GM18520 (cell line): ENCODE measurements around the gene KLHL36.
"Not testable (repeated sequence)": the region's sequence is repeated elsewhere in the genome, so short reads cannot be mapped to it uniquely, and the experiment has no call there.

ENCODE experiments used
- ATAC-seq: cut with Tn5 transposase; IDR thresholded peaks from one replicate; pipeline ENCODE4 v1.9.1; 2021; ENCODE audit not compliant: unreplicated experiment

KLHL36 gene

DNA sequence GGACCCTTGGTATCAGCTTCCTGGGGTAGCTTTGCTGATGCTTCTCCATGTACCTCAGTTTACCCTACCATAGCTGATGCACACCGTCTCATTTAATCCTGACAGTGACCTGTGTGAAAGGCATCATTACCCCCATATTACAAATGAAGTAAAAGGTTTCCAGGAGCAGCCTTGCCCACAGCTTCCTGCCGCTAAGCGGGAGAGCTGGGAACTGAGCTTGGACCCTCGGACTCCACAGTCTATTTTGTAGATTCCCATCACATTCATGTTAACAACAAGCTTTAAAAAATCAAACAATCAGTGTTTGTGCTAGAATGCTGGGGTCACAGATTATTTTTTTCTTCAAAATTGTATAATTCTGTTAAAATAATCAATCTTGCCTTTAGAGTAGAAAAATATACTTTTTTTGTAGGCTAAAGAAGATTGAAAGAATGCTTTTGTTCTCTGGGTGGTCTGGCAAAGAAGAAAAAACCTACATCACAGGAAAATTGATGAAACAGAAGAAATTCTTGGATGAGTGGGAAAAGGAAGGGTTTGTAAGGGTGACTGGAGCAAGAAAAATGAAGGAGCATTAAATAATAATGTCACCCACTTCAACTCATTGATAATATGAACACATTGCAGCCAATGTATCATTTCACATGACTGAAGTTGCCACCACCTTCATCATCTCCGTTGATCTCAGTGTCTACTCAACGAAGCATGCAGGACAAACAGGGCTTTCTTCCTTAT, 41.9 kb downstream of the KLHL36 start:
- ATAC-seq: no peak

DNA sequence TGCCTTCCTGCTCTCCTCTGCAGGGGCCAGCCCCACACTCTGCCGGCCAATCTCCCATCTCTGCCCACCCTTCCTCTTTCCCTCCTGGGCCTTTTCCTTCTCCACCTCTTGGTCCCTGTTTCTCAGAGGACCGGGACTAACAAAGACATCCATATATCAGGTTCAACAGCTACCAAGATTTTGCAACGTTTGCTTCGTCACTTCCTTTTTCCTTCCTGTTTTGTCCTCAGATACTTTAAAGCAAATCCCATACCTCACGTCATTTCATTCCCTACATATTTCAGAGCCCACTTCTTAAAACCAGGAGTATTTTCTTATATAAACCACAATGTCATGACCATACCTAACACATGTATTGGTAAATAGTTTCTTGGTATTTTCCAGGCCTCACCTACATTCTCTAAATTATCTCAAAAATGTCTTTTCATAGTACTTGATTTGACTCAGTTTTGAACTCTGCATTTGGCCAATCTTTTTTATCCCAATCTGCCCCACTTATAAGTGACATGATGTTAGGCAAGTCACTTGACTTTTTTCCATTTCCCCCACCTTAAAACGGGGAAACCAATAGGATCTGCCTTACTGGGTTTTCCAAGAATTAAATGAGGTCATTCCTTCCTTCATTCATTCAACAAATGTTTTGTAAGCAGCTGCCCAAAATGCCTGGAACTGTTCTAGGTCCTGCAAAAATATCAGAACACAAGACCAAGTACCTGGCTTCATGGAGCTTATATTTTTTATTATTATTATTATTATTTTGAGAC, 44.3 kb downstream of the KLHL36 start:
- no peak for ATAC-seq

DNA sequence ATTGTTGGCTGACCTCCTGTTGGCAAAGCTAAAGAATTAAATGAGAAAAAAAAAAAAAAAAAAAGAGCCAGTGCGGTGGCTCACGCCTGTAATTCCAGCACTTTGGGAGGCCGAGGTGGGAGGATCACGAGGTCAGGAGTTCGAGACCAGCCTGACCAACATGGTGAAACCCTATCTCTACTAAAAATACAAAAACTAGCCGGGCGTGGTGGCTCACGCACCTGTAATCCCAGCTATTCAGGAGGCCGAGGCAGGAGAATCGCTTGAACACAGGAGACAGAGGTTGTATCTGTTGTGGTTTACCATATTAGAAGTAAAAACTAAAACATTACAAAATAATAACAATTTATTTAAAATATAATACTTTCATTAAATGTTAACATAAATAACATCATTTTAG, 45.6 kb downstream of the KLHL36 start:
- ATAC-seq: not testable (repeated sequence)

DNA sequence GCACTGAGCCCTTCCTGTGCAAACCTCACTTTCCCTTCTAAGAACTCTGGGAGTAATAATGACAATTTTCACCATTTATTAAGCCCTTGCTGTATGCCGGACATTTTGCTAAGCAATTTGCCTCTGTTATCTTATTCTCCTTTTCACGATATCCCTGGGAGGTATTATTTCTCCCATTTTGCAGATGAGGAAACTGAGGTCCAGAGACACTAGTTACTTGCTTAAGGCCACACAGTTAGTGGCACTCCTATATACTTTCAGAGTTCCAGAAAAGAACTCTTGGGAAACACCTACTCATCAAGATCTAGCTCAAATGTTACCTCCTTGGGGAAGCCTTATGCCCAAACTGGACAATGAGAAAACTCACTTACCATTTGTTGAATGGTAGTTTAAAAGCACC, 46.7 kb downstream of the KLHL36 start:
- no peak for ATAC-seq

DNA sequence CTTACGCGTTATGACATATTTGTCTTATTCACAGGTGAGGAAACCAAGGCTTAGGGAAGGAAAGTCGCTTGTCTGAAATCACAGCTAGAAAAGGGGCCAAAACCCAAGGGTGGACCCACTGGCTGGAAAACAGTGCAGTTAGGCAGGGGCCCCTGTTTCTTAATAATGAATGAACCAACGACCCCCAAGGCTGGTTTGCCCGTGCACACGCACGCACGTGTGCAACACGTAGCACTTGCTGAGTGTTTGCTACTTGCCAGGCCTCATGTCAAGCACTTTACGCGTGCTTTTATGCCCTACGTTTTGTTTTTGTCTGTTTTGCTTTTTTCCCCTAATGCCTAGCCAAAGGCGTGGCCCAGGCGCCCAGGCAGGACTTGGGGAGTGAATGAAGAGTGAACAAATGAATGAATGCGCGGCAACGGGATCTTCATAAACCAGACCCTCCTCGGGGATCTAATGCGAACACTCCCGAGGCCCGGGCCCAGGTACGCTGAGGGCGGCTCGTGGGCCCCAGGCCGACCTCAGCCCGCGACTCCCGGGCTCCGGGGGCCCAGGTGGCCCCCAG, 50.9 kb downstream of the KLHL36 start:
- ATAC-seq: no peak

DNA sequence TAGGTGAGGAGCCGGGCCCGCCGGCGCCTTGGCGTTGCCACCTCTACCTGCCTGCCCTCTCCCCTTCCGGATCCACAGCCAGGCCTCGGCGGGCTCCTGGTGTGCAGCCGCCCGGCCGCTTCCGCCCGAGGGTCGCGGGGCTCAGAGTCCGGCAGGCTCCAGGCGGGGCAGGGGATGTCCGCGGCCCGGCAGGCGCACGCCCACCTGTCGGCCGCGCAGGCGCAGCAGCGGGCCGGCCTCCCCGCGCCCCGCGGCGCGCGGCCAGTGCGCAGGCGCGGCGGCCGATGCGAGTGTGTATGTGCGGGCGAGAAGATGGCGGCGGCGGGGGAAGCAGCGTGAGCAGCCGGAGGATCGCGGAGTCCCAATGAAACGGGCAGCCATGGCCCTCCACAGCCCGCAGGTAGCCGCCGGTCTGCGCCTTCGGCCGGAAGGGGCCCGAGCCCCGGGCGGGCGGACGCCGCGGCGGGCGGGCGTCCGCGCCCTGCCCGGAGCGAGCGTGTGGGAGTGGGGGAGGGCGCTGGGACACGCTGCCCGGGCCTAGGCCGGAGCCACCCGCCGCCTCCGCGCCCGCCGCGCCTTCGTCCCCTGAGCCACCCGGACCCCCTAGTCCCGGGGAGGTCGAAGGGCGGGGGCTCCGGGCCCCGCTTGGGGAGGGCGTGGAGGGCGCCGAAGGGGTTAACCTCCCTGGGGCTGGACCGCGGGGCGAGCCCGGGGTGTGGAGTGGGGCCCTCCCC, 51.6 kb downstream of the KLHL36 start, which contains the start of gene USP10:
USP10 (plus strand) TSS at position 289 of the 734 bp plus-strand sequence; CDS start at position 380, 91 bp downstream.
- ATAC-seq: peak; percentile 60

DNA sequence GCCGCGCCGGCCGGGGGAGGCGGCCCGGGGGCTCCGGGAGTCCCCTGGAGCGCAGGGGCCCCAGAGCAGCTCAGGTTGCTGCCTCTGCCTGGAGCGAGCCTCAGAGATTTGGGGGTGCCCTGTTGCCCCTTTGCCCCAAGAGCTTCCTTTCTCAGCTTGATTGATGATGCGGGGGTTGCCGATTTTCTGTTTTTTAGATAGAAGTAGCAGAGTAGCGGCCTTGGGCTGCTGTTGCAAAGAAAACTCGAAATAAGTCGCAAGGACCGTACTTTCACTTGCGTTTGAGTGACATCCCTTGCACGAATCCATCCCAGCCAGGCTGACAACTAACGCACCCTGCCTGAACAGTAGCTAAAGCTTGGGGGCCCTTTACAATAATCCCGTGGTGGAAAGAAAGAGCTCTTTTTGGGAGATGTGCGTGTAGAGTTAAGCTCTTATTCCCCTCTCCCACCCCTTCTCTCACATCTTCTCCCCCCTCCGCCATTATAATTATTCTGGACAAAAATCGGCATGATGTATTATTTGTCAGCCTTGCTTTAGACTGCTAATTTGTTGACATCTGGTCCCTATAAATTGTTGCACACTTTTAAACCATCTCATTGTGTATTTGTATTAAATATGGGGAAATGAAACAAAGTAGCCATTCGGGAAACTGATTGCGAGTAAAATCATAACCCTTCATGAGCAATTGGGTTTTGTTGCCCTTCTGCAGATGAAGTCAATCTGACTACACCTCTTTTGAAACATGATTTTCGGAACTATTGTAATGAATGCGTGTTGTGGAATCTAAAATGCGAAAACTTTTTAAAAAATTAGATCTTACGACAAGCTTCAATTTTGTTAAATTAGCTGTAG, 52.4 kb downstream of the KLHL36 start:
- ATAC-seq: peak; percentile 6

DNA sequence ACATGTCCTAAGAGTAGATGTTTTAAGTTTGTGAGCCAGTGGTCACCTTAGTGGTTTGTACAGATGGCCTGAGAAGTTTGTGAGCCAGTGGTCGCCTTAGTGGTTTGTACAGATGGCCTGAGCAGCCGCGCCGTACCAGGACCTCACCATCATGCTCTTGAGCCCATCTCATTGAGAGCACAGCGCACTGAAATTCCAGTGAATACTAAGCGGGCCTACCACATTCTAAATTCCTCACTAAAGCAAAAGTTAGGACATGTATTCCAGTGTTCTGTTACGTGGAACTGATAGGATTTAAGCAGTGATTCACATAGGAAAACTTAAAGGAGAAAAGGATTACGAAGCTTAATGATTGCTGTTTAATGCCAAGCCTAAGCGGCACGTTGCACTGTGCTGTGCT, 55.4 kb downstream of the KLHL36 start:
- ATAC-seq: no peak

DNA sequence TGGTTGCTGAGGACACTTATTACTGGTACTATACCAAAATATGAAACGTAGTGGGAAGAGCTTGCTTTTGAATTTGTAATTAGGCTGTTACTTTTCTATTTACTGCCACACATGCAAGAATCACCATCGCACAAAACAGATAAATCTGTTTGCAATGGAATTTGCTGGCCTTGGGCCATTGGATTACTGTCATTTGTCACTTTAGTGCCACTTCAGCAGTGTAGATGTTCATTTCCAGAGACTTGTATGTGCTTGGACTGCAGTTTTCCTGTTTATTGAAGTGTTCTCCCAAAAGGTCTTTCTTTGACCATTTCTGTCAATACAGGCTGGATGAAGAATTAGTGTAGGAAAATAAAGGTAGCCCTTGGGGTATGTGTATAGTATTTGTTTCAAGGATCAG, 55.9 kb downstream of the KLHL36 start:
- ATAC-seq: no peak

DNA sequence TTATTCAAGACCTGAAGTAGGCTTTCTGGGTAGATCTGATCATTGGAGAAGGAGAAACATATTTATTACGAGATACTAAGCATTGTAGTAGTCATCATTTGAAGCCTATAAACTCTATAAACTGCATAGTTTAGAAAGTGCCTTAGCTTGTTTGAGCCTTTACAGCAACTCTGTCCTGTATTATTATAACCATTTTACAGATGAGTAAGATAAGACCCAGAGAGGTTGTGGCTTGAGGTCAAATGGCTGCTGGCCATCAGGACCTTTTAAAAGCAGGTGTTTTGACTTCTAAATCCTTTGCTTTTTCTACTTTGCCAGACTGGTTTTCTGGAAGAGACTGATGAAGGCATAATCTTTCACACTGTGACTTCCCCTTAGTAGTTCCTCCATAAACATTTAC, 58.5 kb downstream of the KLHL36 start:
- ATAC-seq: no peak

DNA sequence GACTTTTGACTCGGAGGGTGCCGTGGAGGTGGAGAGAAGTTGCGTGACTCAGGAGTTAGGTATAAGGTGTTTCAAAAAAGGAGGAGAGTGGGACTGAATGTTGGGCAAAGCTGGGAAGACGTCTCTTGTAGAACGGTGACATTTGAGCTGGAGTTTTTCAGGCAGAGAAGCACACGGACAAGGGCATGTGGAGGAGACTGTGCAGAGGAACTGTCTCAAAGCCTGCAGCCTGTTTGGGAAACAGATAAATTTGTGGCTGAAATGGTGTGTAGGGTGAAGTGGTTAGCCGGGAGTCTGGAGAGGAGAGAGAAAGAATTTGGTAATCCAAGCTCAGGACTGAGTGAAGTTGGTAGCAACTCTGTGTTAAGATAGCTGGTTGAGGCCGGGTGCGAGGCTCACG, 61.3 kb downstream of the KLHL36 start:
- no peak for ATAC-seq

DNA sequence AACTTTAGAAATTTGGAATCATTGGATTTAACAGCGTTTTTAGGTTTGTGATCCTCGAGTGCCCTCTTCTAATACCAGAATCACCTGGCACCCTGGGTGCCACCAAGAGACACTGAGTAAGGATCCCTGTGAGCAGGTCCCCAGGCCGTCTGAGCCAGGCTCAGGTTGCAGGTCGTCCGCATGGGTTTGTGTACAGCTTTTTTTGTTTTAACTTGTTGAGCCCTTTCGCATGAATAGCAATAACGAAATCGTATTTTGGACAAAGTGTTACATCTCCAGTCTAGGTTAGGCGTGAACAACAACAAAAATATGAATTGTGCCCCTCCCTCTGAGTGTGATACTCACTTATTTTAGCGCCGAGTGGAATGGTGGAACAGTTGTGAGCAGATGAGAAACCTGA, 62.4 kb downstream of the KLHL36 start:
- no peak for ATAC-seq
